GM19467 (cell line): ENCODE results near the gene HSPA5.
A peak's percentile ranks its signal among the peaks of the same experiment; 100 is the strongest.
"Not testable (repeated sequence)": the region's sequence is repeated elsewhere in the genome, so short reads cannot be mapped to it uniquely, and the experiment has no call there.

Source experiments
- ATAC-seq: cut with Tn5 transposase; IDR thresholded peaks from one replicate; pipeline ENCODE4 v1.9.1; 2021; ENCODE audit warnings: mild to moderate bottlenecking, moderate library complexity; ENCODE audit not compliant: unreplicated experiment

HSPA5 gene

GRCh38 chr9:125194466-125194865 is 46.7 kb downstream of the HSPA5 start:
- not testable (repeated sequence) for ATAC-seq

GRCh38 chr9:125190361-125190801 is 50.8 kb downstream of the HSPA5 start:
- no peak for ATAC-seq

GRCh38 chr9:125189361-125190289 is 51.5 kb downstream of the HSPA5 start, which contains the start of gene PPP6C:
Gene PPP6C (minus strand): TSS chr9:125189803. CDS start chr9:125189718, 85 bp downstream.
- peak; percentile 97 for ATAC-seq

- ATAC-seq = peak; percentile 9
Measured at GRCh38 chr9:125189011-125189360, 52.2 kb downstream of the HSPA5 start.
